Right atrium auricular region (tissue), 2 donors: ENCODE measurements around the gene CENATAC. TPM values are rescaled to one million over a fixed set of nuclear protein-coding genes. Genes with fewer than 3 reads are reported as not detected.

Experiments used
- DNase-seq: peaks from one replicate; pipeline ENCODE4 v3.0.0-alpha.2; 2019; ENCODE audit warnings: low spot score
- H3K27ac ChIP-seq, 2 donors: fragments of 200-600 bp; sonication (generic); 1 replicate in 1 of 2; 2 replicates in 1 of 2; pipeline ENCODE4 v1.5.1; 2016 to 2019
- H3K27me3 ChIP-seq, 2 donors: fragments of 200-600 bp; sonication (generic); one replicate each; pipeline versions ENCODE4 v1.5.1 to v1.6.0; 2017 to 2019
- H3K36me3 ChIP-seq: fragments of 200-600 bp; sonication (generic); one replicate; pipeline ENCODE4 v1.5.1; 2016
- H3K4me1 ChIP-seq, 2 donors: fragments of 200-600 bp; sonication (generic); one replicate each; pipeline versions ENCODE4 v1.5.1 to v1.6.0; 2017 to 2019
- H3K4me3 ChIP-seq, 2 donors: fragments of 200-600 bp; sonication (generic); 1 replicate in 1 of 2; 2 replicates in 1 of 2; pipeline ENCODE4 v1.5.1; 2017 to 2019; ENCODE audit warnings: mild to moderate bottlenecking in 1 of 2, moderate library complexity in 1 of 2
- H3K9me3 ChIP-seq, 2 donors: fragments of 200-600 bp; sonication (generic); one replicate each; pipeline ENCODE4 v1.5.1; 2019
- total RNA-seq, 2 donors: library from RNA; depleted of rRNA; stranded (reverse); fragments of >200 nt; gene quantifications; one replicate each; pipeline ENCODE4 v1.1.0, GENCODE V29; 2016
- TF ChIP-seq, protein P1 (sequence below), 2 donors: fragments of 200-600 bp; sonication (generic); IDR thresholded peaks; one replicate each; pipeline ENCODE4 v1.5.1; 2019; ENCODE audit warnings: antibody characterized with exemption in 2 of 2

The CENATAC gene
- total RNA-seq, 2 donors from 2014 or later: 8.7 to 11.9 TPM

DNA sequence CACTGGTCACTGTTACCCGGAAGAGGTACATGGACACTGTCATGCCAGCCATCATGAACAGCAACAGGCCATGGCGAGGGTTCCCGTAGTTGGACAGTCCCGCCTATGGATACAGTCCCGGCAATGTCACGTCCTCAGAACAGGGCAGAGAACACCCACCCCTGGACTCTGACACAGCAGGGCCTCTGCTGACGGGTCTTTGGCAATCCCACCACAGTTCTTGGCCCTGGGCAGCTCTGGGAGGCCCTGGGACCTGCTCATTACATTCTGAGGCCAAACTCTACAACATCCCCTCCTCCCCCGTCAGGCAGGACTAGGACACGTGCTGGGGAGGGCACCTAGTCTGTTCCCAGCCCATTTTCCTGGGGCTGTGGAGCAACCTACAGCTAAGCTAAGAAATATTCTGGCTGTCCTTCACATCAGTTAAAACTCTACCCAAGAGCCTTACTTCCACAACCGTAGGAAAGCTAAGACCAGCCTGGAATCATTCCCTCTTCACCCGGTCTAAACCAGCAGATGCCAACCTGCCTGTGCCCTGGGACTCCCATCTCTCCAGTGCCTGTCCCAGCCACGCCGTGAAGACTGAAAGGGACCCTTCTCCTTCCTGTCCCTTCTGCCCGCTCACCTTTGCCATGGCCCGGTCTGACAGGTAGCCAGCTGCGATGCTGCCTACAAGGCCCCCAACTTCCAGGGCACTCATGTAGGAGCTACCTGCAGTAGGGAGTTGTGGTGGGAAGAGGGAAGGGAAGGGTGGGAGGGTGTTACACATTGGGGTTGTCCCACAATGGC, 28.2 kb downstream of the CENATAC start:
- DNase-seq: no peak
- Histone ChIP-seq H3K36me3 (peaks cover 35% of the 10 kb centered on the region), H3K4me1 (peaks cover 0 to 35% of the 10 kb centered on the region in 2 donors), H3K27me3 (no peaks in the 10 kb centered on the region), H3K4me3 (no peak overlapping the region), H3K9me3 (no peaks in the 10 kb centered on the region), H3K27ac (no peak overlapping the region)
- TF ChIP-seq, protein P1, sequence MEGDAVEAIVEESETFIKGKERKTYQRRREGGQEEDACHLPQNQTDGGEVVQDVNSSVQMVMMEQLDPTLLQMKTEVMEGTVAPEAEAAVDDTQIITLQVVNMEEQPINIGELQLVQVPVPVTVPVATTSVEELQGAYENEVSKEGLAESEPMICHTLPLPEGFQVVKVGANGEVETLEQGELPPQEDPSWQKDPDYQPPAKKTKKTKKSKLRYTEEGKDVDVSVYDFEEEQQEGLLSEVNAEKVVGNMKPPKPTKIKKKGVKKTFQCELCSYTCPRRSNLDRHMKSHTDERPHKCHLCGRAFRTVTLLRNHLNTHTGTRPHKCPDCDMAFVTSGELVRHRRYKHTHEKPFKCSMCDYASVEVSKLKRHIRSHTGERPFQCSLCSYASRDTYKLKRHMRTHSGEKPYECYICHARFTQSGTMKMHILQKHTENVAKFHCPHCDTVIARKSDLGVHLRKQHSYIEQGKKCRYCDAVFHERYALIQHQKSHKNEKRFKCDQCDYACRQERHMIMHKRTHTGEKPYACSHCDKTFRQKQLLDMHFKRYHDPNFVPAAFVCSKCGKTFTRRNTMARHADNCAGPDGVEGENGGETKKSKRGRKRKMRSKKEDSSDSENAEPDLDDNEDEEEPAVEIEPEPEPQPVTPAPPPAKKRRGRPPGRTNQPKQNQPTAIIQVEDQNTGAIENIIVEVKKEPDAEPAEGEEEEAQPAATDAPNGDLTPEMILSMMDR (IDR thresholded peaks at IDR 0.05): no peak

DNA sequence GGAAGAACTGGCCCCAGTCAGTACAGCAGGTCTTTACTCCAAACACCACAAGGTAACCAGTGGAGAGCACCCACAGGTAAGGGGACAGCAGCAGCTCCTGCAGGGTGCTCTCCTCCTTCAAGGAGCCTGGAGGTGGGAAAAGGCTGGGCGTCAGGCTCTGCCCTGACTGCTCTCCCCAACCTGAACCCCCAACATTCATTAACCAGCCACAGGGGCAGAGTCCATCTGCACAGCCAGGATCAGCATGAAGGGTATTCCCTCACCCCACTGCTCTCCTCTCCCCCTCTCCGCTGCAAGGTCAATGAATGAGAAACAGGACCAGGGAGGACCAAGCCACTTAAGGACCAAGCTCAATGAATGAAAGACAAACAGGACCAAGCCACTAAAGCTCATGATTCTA, 29.0 kb downstream of the CENATAC start:
- H3K9me3 ChIP-seq: no peaks in the 10 kb centered on the region
- peaks cover 0 to 29% of the 10 kb centered on the region in 2 donors for H3K4me1 ChIP-seq
- TF ChIP-seq, protein P1 (IDR thresholded peaks at IDR 0.05): no peak
- no peak overlapping the region for H3K4me3 ChIP-seq
- no peaks in the 10 kb centered on the region for H3K27me3 ChIP-seq
- no peak for DNase-seq
- H3K36me3 ChIP-seq: peaks cover 27% of the 10 kb centered on the region
- H3K27ac ChIP-seq: no peak overlapping the region

DNA sequence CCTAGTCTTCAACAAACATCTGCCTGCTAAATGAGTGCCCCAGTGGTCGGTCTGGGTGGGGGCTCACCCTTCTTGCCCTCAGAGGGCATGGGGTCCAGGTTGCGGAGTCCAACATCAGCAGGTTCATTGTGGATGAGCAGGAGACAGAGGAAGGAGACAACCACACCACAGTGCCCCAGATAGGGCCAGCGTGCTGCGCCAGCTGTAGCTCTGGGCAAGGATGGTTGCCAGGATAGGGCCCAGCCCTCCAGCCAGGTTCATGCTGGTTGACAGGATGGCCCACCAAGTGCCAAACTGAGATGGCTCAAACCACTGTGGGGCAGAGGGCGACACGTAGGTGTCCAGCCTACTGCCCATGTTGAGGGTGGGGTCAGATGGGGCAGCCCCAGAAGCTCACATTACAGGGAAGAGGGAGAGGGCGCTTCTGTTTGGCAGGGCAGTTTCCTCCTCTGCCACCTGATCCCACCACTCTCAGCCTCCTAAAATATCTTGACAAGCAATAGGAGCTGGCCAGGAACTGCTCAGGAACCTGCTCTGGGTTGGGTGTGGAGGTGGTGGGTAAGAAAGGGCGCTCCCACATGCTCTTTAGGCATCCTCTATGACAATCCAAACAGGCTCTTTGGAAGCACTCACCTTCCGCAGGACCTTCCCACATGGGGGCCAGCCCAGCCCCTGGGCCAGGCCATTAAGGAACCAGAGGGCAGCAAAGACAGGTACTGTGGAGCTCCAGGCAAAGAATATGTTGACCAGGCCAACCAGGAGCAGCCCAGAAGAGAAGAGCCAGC, 29.8 kb downstream of the CENATAC start:
- H3K4me1 ChIP-seq: peaks cover 0 to 29% of the 10 kb centered on the region in 2 donors

DNA sequence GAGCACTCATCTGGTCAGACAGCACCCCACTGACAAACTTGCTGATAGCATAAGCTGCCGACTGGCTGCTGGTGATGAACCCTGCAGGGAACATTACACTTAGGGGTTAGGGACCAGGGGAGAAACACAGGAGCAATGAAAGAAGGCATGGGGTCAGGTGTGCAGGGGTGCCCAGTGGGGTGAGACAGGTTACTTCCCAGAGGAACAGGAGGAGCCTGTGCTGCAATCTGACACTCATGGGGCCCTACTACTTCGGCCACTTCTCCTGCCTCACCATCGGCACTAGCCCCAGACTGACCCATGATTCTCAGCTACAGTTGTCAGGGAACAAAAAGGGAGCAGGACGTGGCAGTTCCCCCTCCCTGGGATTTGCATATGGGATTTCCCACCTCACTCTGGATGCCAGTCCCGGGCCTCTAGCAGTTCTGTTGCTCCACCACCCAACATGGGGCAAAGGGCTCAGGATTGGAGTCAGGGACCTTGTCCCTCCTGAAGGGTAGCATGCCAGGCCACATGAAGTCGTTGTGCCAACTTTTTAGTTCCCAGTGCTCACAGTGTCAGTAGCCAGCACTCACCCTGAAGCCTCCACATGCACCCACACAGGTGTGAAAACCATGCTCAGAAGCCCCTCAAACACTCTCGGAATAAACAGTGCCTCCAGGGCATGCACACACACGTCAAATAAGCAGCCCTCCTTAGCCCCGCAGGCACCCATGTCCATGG, 30.6 kb downstream of the CENATAC start:
- H3K4me1 ChIP-seq: peaks cover 0 to 29% of the 10 kb centered on the region in 2 donors
- H3K27ac ChIP-seq: peak overlapping the region in 1 of 2 donors; percentile 25
- DNase-seq: no peak
- no peaks in the 10 kb centered on the region for H3K9me3 ChIP-seq
- TF ChIP-seq, protein P1 (IDR thresholded peaks at IDR 0.05): no peak
- no peaks in the 10 kb centered on the region for H3K27me3 ChIP-seq
- H3K4me3 ChIP-seq: no peak overlapping the region
- H3K36me3 ChIP-seq: peaks cover 16% of the 10 kb centered on the region

More for the DNA sequence above, 29.8 kb downstream of the CENATAC start:
- no peak for DNase-seq
- TF ChIP-seq, protein P1 (IDR thresholded peaks at IDR 0.05): no peak
- no peaks in the 10 kb centered on the region for H3K9me3 ChIP-seq
- peaks cover 22% of the 10 kb centered on the region for H3K36me3 ChIP-seq
- no peaks in the 10 kb centered on the region for H3K27me3 ChIP-seq
- H3K27ac ChIP-seq: no peak overlapping the region
- no peak overlapping the region for H3K4me3 ChIP-seq

DNA sequence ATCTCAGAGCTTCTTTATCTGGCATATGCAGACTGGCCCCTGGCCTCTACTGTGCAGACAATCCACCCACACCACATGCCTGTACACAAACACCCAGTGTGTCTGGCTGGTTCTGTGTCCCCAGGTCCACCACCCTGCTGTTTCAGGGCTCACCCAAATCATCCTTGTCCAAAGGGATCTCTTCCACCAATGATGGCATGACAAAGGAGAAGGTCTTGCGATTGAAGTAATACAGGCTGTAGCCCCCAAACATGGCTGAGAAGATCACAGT, 31.1 kb downstream of the CENATAC start:
- Histone ChIP-seq H3K36me3 (peaks cover 11% of the 10 kb centered on the region), H3K4me1 (peaks cover 0 to 29% of the 10 kb centered on the region in 2 donors), H3K27me3 (no peaks in the 10 kb centered on the region), H3K4me3 (no peak overlapping the region), H3K27ac (peak overlapping the region in 1 of 2 donors; percentile 25), H3K9me3 (no peaks in the 10 kb centered on the region)
- TF ChIP-seq, protein P1 (IDR thresholded peaks at IDR 0.05): no peak
- DNase-seq: no peak
